CD4-positive, alpha-beta T cell treated with Interleukin-17A for 4 hours (primary cell): ENCODE results near the gene ZFR.
"Not testable (repeated sequence)": the region's sequence is repeated elsewhere in the genome, so short reads cannot be mapped to it uniquely, and the experiment has no call there.

Experiments
- DNase-seq: peaks from one replicate; pipeline ENCODE4 v3.0.0-alpha.2; 2020; ENCODE audit warnings: mixed read lengths

Gene ZFR

GRCh38 chr5:32444431-32445286 lies at the start of gene ZFR:
Gene ZFR (minus strand): TSS chr5:32444740. CDS start chr5:32444658, 82 bp downstream.
- peak; percentile 94 for DNase-seq

- DNase-seq: no peak
Observed at GRCh38 chr5:32490972-32491557, 46.5 kb upstream of the ZFR start.

GRCh38 chr5:32489791-32490562 lies 45.4 kb upstream of the ZFR start:
- peak; percentile 86 for DNase-seq

- DNase-seq: no peak
Observed at GRCh38 chr5:32487424-32487823, 42.9 kb upstream of the ZFR start.

- DNase-seq: no peak
Observed at GRCh38 chr5:32487008-32487407, 42.5 kb upstream of the ZFR start.

GRCh38 chr5:32482193-32482592 lies 37.7 kb upstream of the ZFR start:
- DNase-seq: no peak

GRCh38 chr5:32479096-32479495 lies 34.6 kb upstream of the ZFR start:
- DNase-seq: no peak

GRCh38 chr5:32476891-32477290 lies 32.4 kb upstream of the ZFR start:
- no peak for DNase-seq

GRCh38 chr5:32475334-32476097 lies 31.0 kb upstream of the ZFR start:
- DNase-seq: no peak

GRCh38 chr5:32474209-32474854 lies 29.8 kb upstream of the ZFR start:
- no peak for DNase-seq

- no peak for DNase-seq
Observed at GRCh38 chr5:32473072-32473471, 28.5 kb upstream of the ZFR start.

GRCh38 chr5:32471784-32472183 lies 27.2 kb upstream of the ZFR start:
- DNase-seq: no peak

GRCh38 chr5:32465076-32465475 lies 20.5 kb upstream of the ZFR start:
- DNase-seq: no peak

GRCh38 chr5:32462618-32463017 lies 18.1 kb upstream of the ZFR start:
- DNase-seq: no peak

GRCh38 chr5:32461441-32462120 lies 17.0 kb upstream of the ZFR start:
- no peak for DNase-seq

- no peak for DNase-seq
Observed at GRCh38 chr5:32460702-32461101, 16.2 kb upstream of the ZFR start.

- no peak for DNase-seq
Observed at GRCh38 chr5:32458880-32459495, 14.4 kb upstream of the ZFR start.

- no peak for DNase-seq
Observed at GRCh38 chr5:32455311-32455710, 10.8 kb upstream of the ZFR start.

- no peak for DNase-seq
Observed at GRCh38 chr5:32454821-32455220, 10.3 kb upstream of the ZFR start.

GRCh38 chr5:32453916-32454315 lies 9.4 kb upstream of the ZFR start:
- no peak for DNase-seq

- DNase-seq: not testable (repeated sequence)
Observed at GRCh38 chr5:32452316-32452715, 7.8 kb upstream of the ZFR start.
